HEK293 (cell line): ENCODE results near the gene ERI3.

Experiments used
- CTCF ChIA-PET: fragments of 350-600 bp; formaldehyde crosslinking; extraction: SDS; loops from one replicate; lab custom pipeline; 2021; ENCODE audit warnings: antibody characterized with exemption; lab: Yijun Ruan, JAX
- POLR2A ChIA-PET: fragments of 300-600 bp; formaldehyde crosslinking; extraction: SDS; loops from one replicate; lab custom pipeline; 2020; ENCODE audit warnings: antibody characterized with exemption, inconsistent platforms; lab: Yijun Ruan, JAX
- H3K27ac ChIP-seq: fragments of 200-500 bp; sonication (Bioruptor generic); 2 replicates; pipeline ENCODE4 v1.5.1; 2014; ENCODE audit warnings: low read depth, low read length, control low read depth, inconsistent platforms; ENCODE audit errors: extremely low read depth
- H3K36me3 ChIP-seq, 2 experiments: fragments of 200-500 bp in 1 of 2; sonication (Bioruptor generic) in 1 of 2; 1 replicate in 1 of 2; 2 replicates in 1 of 2; pipeline ENCODE4 v1.5.1; 2014 to 2017; ENCODE audit warnings: inconsistent platforms in 2 of 2, low read length in 2 of 2; ENCODE audit not compliant: control insufficient read depth in 2 of 2, insufficient read depth in 1 of 2
- H3K4me1 ChIP-seq: fragments of 200-500 bp; sonication (Bioruptor generic); 2 replicates; pipeline ENCODE4 v1.5.1; 2014; ENCODE audit warnings: mild to moderate bottlenecking, low read length, inconsistent platforms; ENCODE audit not compliant: control insufficient read depth, insufficient read depth
- H3K4me3 ChIP-seq: 2 replicates; pipeline ENCODE4 v1.5.1; 2011; ENCODE audit warnings: low read depth, mild to moderate bottlenecking, control low read depth, low read length, moderate library complexity
- H3K9me3 ChIP-seq: fragments of 200-500 bp; sonication (Bioruptor generic); 2 replicates; pipeline ENCODE4 v1.5.1; 2014; ENCODE audit warnings: low read depth, low read length, inconsistent platforms; ENCODE audit not compliant: control insufficient read depth, insufficient read depth
- ATF2 ChIP-seq: fragments of 450-650 bp; formaldehyde crosslinking; IDR thresholded peaks from 2 replicates; pipeline ENCODE4 v1.5.1; 2016; ENCODE audit warnings: missing biosample characterization, missing genetic modification characterization, low read depth
- CTCF ChIP-seq: fragments of 450-650 bp; formaldehyde crosslinking; IDR thresholded peaks from 2 replicates; pipeline ENCODE4 v1.5.1; 2016; ENCODE audit warnings: missing biosample characterization, missing genetic modification characterization
- KLF17 ChIP-seq: fragments of 450-650 bp; formaldehyde crosslinking; IDR thresholded peaks from 2 replicates; pipeline ENCODE4 v1.5.1; 2016; ENCODE audit warnings: missing biosample characterization, missing genetic modification characterization
- PRDM6 ChIP-seq: fragments of 450-650 bp; formaldehyde crosslinking; IDR thresholded peaks from 2 replicates; pipeline ENCODE4 v1.5.1; 2017; ENCODE audit warnings: missing biosample characterization, missing genetic modification characterization
- REPIN1 ChIP-seq: fragments of 450-650 bp; formaldehyde crosslinking; IDR thresholded peaks from 2 replicates; pipeline ENCODE4 v1.5.1; 2017; ENCODE audit warnings: missing biosample characterization, missing genetic modification characterization, low read depth
- SP7 ChIP-seq: fragments of 450-650 bp; formaldehyde crosslinking; IDR thresholded peaks from 2 replicates; pipeline ENCODE4 v1.5.1; 2016; ENCODE audit warnings: missing biosample characterization, missing genetic modification characterization
- TRIM28 ChIP-seq: IDR thresholded peaks from 2 replicates; pipeline ENCODE4 v1.6.1; 2011; ENCODE audit warnings: low read length, control low read depth, borderline replicate concordance
- ZBTB44 ChIP-seq: fragments of 450-650 bp; IDR thresholded peaks from 2 replicates; pipeline ENCODE4 v1.5.1; 2018; ENCODE audit warnings: missing biosample characterization, mild to moderate bottlenecking, missing genetic modification characterization
- ZBTB48 ChIP-seq: fragments of 450-650 bp; formaldehyde crosslinking; IDR thresholded peaks from 2 replicates; pipeline ENCODE4 v1.5.1; 2016; ENCODE audit warnings: missing biosample characterization, missing genetic modification characterization
- ZFP3 ChIP-seq: fragments of 450-650 bp; formaldehyde crosslinking; IDR thresholded peaks from 2 replicates; pipeline ENCODE4 v1.5.1; 2016; ENCODE audit warnings: low read depth, missing biosample characterization, missing genetic modification characterization
- ZNF157 ChIP-seq: fragments of 450-650 bp; formaldehyde crosslinking; IDR thresholded peaks from 2 replicates; pipeline ENCODE4 v1.5.1; 2016; ENCODE audit warnings: missing biosample characterization, missing genetic modification characterization
- ZNF16 ChIP-seq: fragments of 450-650 bp; formaldehyde crosslinking; IDR thresholded peaks from 2 replicates; pipeline ENCODE4 v1.5.1; 2016; ENCODE audit warnings: low read depth, missing biosample characterization, missing genetic modification characterization
- ZNF175 ChIP-seq: fragments of 450-650 bp; formaldehyde crosslinking; IDR thresholded peaks from 2 replicates; pipeline ENCODE4 v1.5.1; 2016; ENCODE audit warnings: missing biosample characterization, missing genetic modification characterization
- ZNF2 ChIP-seq: fragments of 450-650 bp; formaldehyde crosslinking; IDR thresholded peaks from 2 replicates; pipeline ENCODE4 v1.5.1; 2016; ENCODE audit warnings: missing biosample characterization, missing genetic modification characterization
- ZNF211 ChIP-seq: fragments of 450-650 bp; formaldehyde crosslinking; IDR thresholded peaks from 2 replicates; pipeline ENCODE4 v1.5.1; 2016; ENCODE audit warnings: low read depth, missing biosample characterization, missing genetic modification characterization
- ZNF221 ChIP-seq: fragments of 450-650 bp; formaldehyde crosslinking; IDR thresholded peaks from 2 replicates; pipeline ENCODE4 v1.5.1; 2017; ENCODE audit warnings: missing biosample characterization, missing genetic modification characterization, borderline replicate concordance
- ZNF239 ChIP-seq: fragments of 450-650 bp; formaldehyde crosslinking; IDR thresholded peaks from 2 replicates; pipeline ENCODE4 v1.5.1; 2016; ENCODE audit warnings: missing biosample characterization, missing genetic modification characterization
- ZNF366 ChIP-seq: fragments of 450-650 bp; formaldehyde crosslinking; conservative IDR thresholded peaks from 2 replicates; pipeline ENCODE4 v1.5.1; 2016; ENCODE audit warnings: missing biosample characterization, missing genetic modification characterization
- ZNF426 ChIP-seq: fragments of 450-650 bp; formaldehyde crosslinking; IDR thresholded peaks from 2 replicates; pipeline ENCODE4 v1.5.1; 2017; ENCODE audit warnings: missing biosample characterization, missing genetic modification characterization, mild to moderate bottlenecking, inconsistent platforms, moderate library complexity
- ZNF580 ChIP-seq: fragments of 450-650 bp; formaldehyde crosslinking; IDR thresholded peaks from 2 replicates; pipeline ENCODE4 v1.5.1; 2016; ENCODE audit warnings: missing biosample characterization, missing genetic modification characterization
- ZNF610 ChIP-seq: fragments of 450-650 bp; formaldehyde crosslinking; IDR thresholded peaks from 2 replicates; pipeline ENCODE4 v1.5.1; 2016; ENCODE audit warnings: missing biosample characterization, missing genetic modification characterization, borderline replicate concordance
- ZNF626 ChIP-seq: fragments of 450-650 bp; sonication (Bioruptor Pico); formaldehyde crosslinking; IDR thresholded peaks from 2 replicates; pipeline ENCODE4 v1.5.1; 2018; ENCODE audit warnings: missing biosample characterization, missing genetic modification characterization, inconsistent platforms
- ZNF645 ChIP-seq: fragments of 450-650 bp; formaldehyde crosslinking; IDR thresholded peaks from 2 replicates; pipeline ENCODE4; 2016; ENCODE audit warnings: missing biosample characterization, missing genetic modification characterization
- ZNF670 ChIP-seq: fragments of 450-650 bp; formaldehyde crosslinking; IDR thresholded peaks from 2 replicates; pipeline ENCODE4 v1.5.1; 2016; ENCODE audit warnings: missing biosample characterization, missing genetic modification characterization, low read depth
- ZNF704 ChIP-seq: fragments of 450-650 bp; formaldehyde crosslinking; IDR thresholded peaks from 2 replicates; pipeline ENCODE4 v1.5.1; 2016; ENCODE audit warnings: missing biosample characterization, missing genetic modification characterization
- ZNF792 ChIP-seq: fragments of 450-650 bp; formaldehyde crosslinking; IDR thresholded peaks from 2 replicates; pipeline ENCODE4 v1.5.1; 2016; ENCODE audit warnings: missing biosample characterization, missing genetic modification characterization

The ERI3 gene

GRCh38 chr1:44318097-44319088 is 36.7 kb downstream of the ERI3 start (continued):
- TF ChIP-seq ZBTB44 (0 out of 2 replicates have a peak, but pooled peaks have one; percentile 20), ZNF211 (no peak), SP7 (peak; percentile 34; the same call in 1 of the 2 replicates), ZNF157 (tag by site-specific recombination) (no peak), ZFP3 (no peak), ZNF2 (tag by site-specific recombination) (0 out of 2 replicates have a peak, but pooled peaks have one; percentile 36), KLF17 (tag by site-specific recombination) (no peak), ZNF792 (no peak), ZNF704 (tag by site-specific recombination) (no peak), ZNF175 (tag by site-specific recombination) (no peak), TRIM28 (no peak), ZNF670 (tag by site-specific recombination) (no peak), ZBTB48 (tag by site-specific recombination) (no peak), ZNF221 (no peak), ZNF426 (no peak), CTCF (tag by site-specific recombination) (peak; percentile 56), ZNF626 (tag by site-specific recombination) (no peak), ZNF16 (tag by site-specific recombination) (no peak), REPIN1 (tag by site-specific recombination) (no peak)

GRCh38 chr1:44316231-44316759 is 38.8 kb downstream of the ERI3 start:
- Histone ChIP-seq H3K4me1 (no peaks in the 10 kb centered on the region), H3K9me3 (no peaks in the 10 kb centered on the region), H3K4me3 (no peak overlapping the region), H3K36me3 (peaks cover 3 to 95% of the 10 kb centered on the region in 2 experiments), H3K27ac (no peak overlapping the region; the same call in 1 of the 2 replicates)
- POLR2A ChIA-PET: no interaction called here
- CTCF ChIA-PET: interaction anchor here (0.6 to 1.7 kb wide), 6 partner anchors 10 to 337 kb away, joined by 3 to 7 read pairs (median 4); no protein-coding TSS in a partner anchor
- no peak for TF ChIP-seq ZNF366 (tag by site-specific recombination)
- peak; percentile 92 for TF ChIP-seq PRDM6 (tag by site-specific recombination)
- no peak for TF ChIP-seq ZNF610 (tag by site-specific recombination)
- TF ChIP-seq ZNF580: peak; percentile 67; the same call in 1 of the 2 replicates
- no peak for TF ChIP-seq ZNF239 (tag by site-specific recombination)
- no peak for TF ChIP-seq ZNF645 (tag by site-specific recombination)
- TF ChIP-seq ATF2 (tag by site-specific recombination): no peak
